Thoracic aorta (tissue), 2 donors: Measurements from ENCODE around the gene CEACAM1. TPM values are rescaled to one million over a fixed set of nuclear protein-coding genes. Genes with fewer than 3 reads are reported as not detected.
"Not testable (repeated sequence)": the region's sequence is repeated elsewhere in the genome, so short reads cannot be mapped to it uniquely, and the experiment has no call there.

Experiments used
- ATAC-seq: fragments of 150-250 bp; one replicate; pipeline ENCODE4 v1.8.0; 2017; ENCODE audit warnings: low read depth; ENCODE audit not compliant: insufficient number of reproducible peaks, low FRiP score
- DNase-seq: peaks from one replicate; pipeline ENCODE4 v3.0.0-alpha.2; 2020; ENCODE audit warnings: low spot score
- H3K27ac ChIP-seq, 2 donors: fragments of 200-600 bp; sonication (generic); 1 replicate in 1 of 2; 2 replicates in 1 of 2; pipeline ENCODE4 v1.5.1; 2016; ENCODE audit warnings: mild to moderate bottlenecking in 2 of 2, moderate library complexity in 2 of 2
- H3K27me3 ChIP-seq: fragments of 200-600 bp; sonication (generic); replicated peaks from 2 replicates; pipeline ENCODE4 v1.6.0; 2016; ENCODE audit warnings: mild to moderate bottlenecking; ENCODE audit not compliant: insufficient read depth
- H3K36me3 ChIP-seq: fragments of 200-600 bp; sonication (generic); one replicate; pipeline ENCODE4 v1.5.1; 2016
- H3K4me1 ChIP-seq, 2 donors: fragments of 200-600 bp; sonication (generic); 1 replicate in 1 of 2; 2 replicates in 1 of 2; pipeline versions ENCODE4 v1.5.1 to v1.6.0; 2016; ENCODE audit warnings: low read depth in 2 of 2, mild to moderate bottlenecking in 1 of 2; ENCODE audit not compliant: control insufficient read depth in 1 of 2
- H3K4me3 ChIP-seq: fragments of 200-600 bp; sonication (generic); 2 replicates; pipeline ENCODE4 v1.5.1; 2016; ENCODE audit warnings: mild to moderate bottlenecking
- H3K9me3 ChIP-seq: fragments of 200-600 bp; sonication (generic); 2 replicates; pipeline ENCODE4 v1.5.1; 2016
- CTCF ChIP-seq: fragments of 200-600 bp; sonication (generic); IDR thresholded peaks from one replicate; pipeline ENCODE4 v1.5.1; 2019; ENCODE audit warnings: antibody characterized with exemption
- total RNA-seq, 2 donors: library from RNA; depleted of rRNA; stranded (reverse); fragments of >200 nt; gene quantifications; one replicate each; pipeline versions ENCODE4 v1.1.0 to v1.2.3, GENCODE V29; 2016

Gene CEACAM1
- total RNA-seq, 2 donors from 2014 or later = 2.2 to 4.6 TPM

- Histone ChIP-seq H3K27ac (no peak overlapping the region), H3K36me3 (no peaks in the 10 kb centered on the region), H3K27me3 (no peaks in the 10 kb centered on the region), H3K4me1 (peaks cover 8 to 9% of the 10 kb centered on the region in 2 donors), H3K4me3 (no peak overlapping the region), H3K9me3 (no peaks in the 10 kb centered on the region)
- no peak for TF ChIP-seq CTCF
- DNase-seq = no peak
- no peak for ATAC-seq
These were observed 32.5 kb upstream of the CEACAM1 start for GRCh38 chr19:42560731-42561130.

GRCh38 chr19:42558450-42559150, 30.3 kb upstream of the CEACAM1 start:
- Histone ChIP-seq H3K36me3 (no peaks in the 10 kb centered on the region), H3K4me3 (no peak overlapping the region), H3K27ac (no peak overlapping the region), H3K9me3 (no peaks in the 10 kb centered on the region), H3K4me1 (peaks cover 2% of the 10 kb centered on the region in 2 donors), H3K27me3 (no peaks in the 10 kb centered on the region)
- TF ChIP-seq CTCF = no peak
- ATAC-seq (no peak), DNase-seq (no peak)

- H3K27me3 ChIP-seq, H3K27ac ChIP-seq, H3K9me3 ChIP-seq, ATAC-seq, H3K4me1 ChIP-seq, DNase-seq, H3K4me3 ChIP-seq, H3K36me3 ChIP-seq: not testable (repeated sequence)
These were observed 29.1 kb upstream of the CEACAM1 start for GRCh38 chr19:42557386-42557871.

- Histone ChIP-seq H3K27me3 (no peaks in the 10 kb centered on the region), H3K4me3 (no peak overlapping the region), H3K9me3 (no peaks in the 10 kb centered on the region), H3K4me1 (no peaks in the 10 kb centered on the region), H3K36me3 (no peaks in the 10 kb centered on the region), H3K27ac (no peak overlapping the region)
- DNase-seq (no peak), ATAC-seq (no peak)
- no peak for TF ChIP-seq CTCF
These were observed 27.5 kb upstream of the CEACAM1 start for GRCh38 chr19:42555801-42556200.

- Histone ChIP-seq H3K27me3 (no peaks in the 10 kb centered on the region), H3K27ac (no peak overlapping the region), H3K4me1 (no peaks in the 10 kb centered on the region), H3K9me3 (no peaks in the 10 kb centered on the region), H3K36me3 (no peaks in the 10 kb centered on the region), H3K4me3 (no peak overlapping the region)
- TF ChIP-seq CTCF = no peak
- DNase-seq = no peak
- no peak for ATAC-seq
These were observed 27.0 kb upstream of the CEACAM1 start for GRCh38 chr19:42555317-42555716.
